Esophagus squamous epithelium (tissue), 4 donors: ENCODE results near the gene TTC28.
A peak's percentile ranks its signal among the peaks of the same experiment; 100 is the strongest.
"Not testable (repeated sequence)": the region's sequence is repeated elsewhere in the genome, so short reads cannot be mapped to it uniquely, and the experiment has no call there.

Experiments
- CTCF ChIP-seq, 6 experiments: fragments of 450-650 bp in 4 of 6; fragments of 200-600 bp in 2 of 6; sonication (generic) in 2 of 6; IDR thresholded peaks; one replicate each; pipeline ENCODE4 v1.5.1; 2016 to 2019; ENCODE audit warnings: antibody characterized with exemption in 6 of 6, mild to moderate bottlenecking in 4 of 6, moderate library complexity in 4 of 6
- POLR2A ChIP-seq, 4 donors: fragments of 450-650 bp; IDR thresholded peaks; one replicate each; pipeline ENCODE4 v1.6.1; 2017; ENCODE audit warnings: antibody characterized with exemption in 4 of 4, mild to moderate bottlenecking in 4 of 4, moderate library complexity in 3 of 4

GRCh38 chr22:28679611-28680287 lies at the start of gene TTC28:
- peak in 1 of 4 donors; percentile 23 for TF ChIP-seq POLR2A (IDR thresholded peaks at IDR 0.05)
- not testable (repeated sequence) for TF ChIP-seq CTCF (IDR thresholded peaks at IDR 0.05)
